ENCODE data around the gene MYL7. TPM values are rescaled to one million over a fixed set of nuclear protein-coding genes. Genes with fewer than 3 reads are reported as not detected.
A peak's percentile ranks its signal among the peaks of the same experiment; 100 is the strongest.

The MYL7 gene
- total and polyA plus RNA-seq, 2 experiments from 2014 or later = 4.8 TPM; not detected in 1

DNA sequence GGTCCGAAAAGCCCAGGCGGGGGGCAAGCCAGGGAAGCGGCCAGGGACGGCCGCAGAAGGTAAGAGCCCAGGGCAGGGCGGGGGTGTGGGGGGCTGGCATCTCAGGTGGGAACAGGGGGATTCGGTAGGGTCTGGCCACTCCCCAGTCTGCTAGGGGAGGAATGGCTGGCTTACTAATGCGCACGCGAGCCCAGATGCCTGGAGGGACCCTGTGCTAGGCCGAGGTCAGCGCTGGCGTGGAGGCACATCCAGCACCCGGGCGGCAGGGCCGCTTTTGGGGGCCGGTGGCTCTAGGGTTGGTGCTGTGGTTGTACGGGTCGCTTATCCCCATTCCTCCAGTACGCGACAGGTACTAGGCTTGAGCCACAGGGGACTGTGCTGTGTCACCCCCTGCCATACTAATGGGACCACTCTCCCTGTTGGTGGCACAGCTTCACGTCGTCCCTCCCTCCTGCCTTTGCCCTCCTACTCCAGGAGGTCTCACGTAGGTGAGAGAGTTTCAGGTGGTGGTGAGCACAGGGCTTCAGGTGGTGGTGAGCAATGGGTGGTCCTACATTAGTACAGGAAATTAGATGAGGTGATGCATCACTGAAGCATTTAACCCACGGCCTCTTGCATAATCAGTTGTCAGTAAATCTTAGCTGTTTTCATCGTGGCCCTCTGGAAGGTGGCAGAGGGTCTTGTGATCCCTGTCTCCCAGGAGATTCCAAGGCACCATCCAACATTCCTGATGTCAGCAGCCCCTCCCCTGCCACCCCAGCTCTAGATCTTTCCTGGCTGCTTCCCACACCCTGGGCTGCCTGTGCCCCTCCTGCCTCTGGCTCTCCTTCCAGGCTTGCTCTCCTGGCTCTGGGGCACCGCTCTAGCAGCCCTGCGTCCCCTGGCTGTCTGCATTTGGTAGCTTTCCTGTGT lies 36.0 kb downstream of the MYL7 start:
- Mint-ChIP-seq H3K27me3 (ENCODE audit: insufficient read depth, low read depth, poor library complexity) (peaks cover 16% of the 10 kb centered on the region), H3K4me1 (peaks cover 16% of the 10 kb centered on the region), H3K9me3 (no peaks in the 10 kb centered on the region), H3K4me3 (peak overlapping the region; percentile 78), H3K27ac (no peak overlapping the region), H3K36me3 (ENCODE audit: low read depth) (peaks cover 4% of the 10 kb centered on the region; the same call in 2 of the 3 replicates)
- H3K4me3 ChIP-seq = peak overlapping the region; percentile 87
- H3K36me3 ChIP-seq (ENCODE audit: insufficient read depth) = no peaks in the 10 kb centered on the region
- ATAC-seq (peak; percentile 51), DNase-seq (ENCODE audit: low spot score) (peak; percentile 49)
- H3F3A ChIP-seq (replicated peaks; ENCODE audit: low read depth) = no peaks in the 10 kb centered on the region
- TF ChIP-seq EZH2phosphoT487 (IDR thresholded peaks at IDR 0.05; ENCODE audit: unreplicated experiment) (no peak), JUNB (IDR thresholded peaks at IDR 0.05; ENCODE audit: unreplicated experiment) (no peak), ZNF331 (CRISPR knock-in tag; IDR thresholded peaks at IDR 0.05; ENCODE audit: low read depth) (no peak), NANOG (IDR thresholded peaks at IDR 0.05; ENCODE audit: borderline replicate concordance) (no peak), CREB1 (CRISPR knock-in tag; IDR thresholded peaks at IDR 0.05; ENCODE audit: low read depth) (no peak), STAT1 (IDR thresholded peaks at IDR 0.05; ENCODE audit: unreplicated experiment) (no peak)
- TF ChIP-seq, protein P1, sequence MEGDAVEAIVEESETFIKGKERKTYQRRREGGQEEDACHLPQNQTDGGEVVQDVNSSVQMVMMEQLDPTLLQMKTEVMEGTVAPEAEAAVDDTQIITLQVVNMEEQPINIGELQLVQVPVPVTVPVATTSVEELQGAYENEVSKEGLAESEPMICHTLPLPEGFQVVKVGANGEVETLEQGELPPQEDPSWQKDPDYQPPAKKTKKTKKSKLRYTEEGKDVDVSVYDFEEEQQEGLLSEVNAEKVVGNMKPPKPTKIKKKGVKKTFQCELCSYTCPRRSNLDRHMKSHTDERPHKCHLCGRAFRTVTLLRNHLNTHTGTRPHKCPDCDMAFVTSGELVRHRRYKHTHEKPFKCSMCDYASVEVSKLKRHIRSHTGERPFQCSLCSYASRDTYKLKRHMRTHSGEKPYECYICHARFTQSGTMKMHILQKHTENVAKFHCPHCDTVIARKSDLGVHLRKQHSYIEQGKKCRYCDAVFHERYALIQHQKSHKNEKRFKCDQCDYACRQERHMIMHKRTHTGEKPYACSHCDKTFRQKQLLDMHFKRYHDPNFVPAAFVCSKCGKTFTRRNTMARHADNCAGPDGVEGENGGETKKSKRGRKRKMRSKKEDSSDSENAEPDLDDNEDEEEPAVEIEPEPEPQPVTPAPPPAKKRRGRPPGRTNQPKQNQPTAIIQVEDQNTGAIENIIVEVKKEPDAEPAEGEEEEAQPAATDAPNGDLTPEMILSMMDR (conservative IDR thresholded peaks at IDR 0.05; ENCODE audit: low read depth in 2 of 2) = no peak
- TF ChIP-seq, protein P2, sequence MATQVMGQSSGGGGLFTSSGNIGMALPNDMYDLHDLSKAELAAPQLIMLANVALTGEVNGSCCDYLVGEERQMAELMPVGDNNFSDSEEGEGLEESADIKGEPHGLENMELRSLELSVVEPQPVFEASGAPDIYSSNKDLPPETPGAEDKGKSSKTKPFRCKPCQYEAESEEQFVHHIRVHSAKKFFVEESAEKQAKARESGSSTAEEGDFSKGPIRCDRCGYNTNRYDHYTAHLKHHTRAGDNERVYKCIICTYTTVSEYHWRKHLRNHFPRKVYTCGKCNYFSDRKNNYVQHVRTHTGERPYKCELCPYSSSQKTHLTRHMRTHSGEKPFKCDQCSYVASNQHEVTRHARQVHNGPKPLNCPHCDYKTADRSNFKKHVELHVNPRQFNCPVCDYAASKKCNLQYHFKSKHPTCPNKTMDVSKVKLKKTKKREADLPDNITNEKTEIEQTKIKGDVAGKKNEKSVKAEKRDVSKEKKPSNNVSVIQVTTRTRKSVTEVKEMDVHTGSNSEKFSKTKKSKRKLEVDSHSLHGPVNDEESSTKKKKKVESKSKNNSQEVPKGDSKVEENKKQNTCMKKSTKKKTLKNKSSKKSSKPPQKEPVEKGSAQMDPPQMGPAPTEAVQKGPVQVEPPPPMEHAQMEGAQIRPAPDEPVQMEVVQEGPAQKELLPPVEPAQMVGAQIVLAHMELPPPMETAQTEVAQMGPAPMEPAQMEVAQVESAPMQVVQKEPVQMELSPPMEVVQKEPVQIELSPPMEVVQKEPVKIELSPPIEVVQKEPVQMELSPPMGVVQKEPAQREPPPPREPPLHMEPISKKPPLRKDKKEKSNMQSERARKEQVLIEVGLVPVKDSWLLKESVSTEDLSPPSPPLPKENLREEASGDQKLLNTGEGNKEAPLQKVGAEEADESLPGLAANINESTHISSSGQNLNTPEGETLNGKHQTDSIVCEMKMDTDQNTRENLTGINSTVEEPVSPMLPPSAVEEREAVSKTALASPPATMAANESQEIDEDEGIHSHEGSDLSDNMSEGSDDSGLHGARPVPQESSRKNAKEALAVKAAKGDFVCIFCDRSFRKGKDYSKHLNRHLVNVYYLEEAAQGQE (IDR thresholded peaks at IDR 0.05; ENCODE audit: unreplicated experiment) = no peak
- TF ChIP-seq, protein P3, sequence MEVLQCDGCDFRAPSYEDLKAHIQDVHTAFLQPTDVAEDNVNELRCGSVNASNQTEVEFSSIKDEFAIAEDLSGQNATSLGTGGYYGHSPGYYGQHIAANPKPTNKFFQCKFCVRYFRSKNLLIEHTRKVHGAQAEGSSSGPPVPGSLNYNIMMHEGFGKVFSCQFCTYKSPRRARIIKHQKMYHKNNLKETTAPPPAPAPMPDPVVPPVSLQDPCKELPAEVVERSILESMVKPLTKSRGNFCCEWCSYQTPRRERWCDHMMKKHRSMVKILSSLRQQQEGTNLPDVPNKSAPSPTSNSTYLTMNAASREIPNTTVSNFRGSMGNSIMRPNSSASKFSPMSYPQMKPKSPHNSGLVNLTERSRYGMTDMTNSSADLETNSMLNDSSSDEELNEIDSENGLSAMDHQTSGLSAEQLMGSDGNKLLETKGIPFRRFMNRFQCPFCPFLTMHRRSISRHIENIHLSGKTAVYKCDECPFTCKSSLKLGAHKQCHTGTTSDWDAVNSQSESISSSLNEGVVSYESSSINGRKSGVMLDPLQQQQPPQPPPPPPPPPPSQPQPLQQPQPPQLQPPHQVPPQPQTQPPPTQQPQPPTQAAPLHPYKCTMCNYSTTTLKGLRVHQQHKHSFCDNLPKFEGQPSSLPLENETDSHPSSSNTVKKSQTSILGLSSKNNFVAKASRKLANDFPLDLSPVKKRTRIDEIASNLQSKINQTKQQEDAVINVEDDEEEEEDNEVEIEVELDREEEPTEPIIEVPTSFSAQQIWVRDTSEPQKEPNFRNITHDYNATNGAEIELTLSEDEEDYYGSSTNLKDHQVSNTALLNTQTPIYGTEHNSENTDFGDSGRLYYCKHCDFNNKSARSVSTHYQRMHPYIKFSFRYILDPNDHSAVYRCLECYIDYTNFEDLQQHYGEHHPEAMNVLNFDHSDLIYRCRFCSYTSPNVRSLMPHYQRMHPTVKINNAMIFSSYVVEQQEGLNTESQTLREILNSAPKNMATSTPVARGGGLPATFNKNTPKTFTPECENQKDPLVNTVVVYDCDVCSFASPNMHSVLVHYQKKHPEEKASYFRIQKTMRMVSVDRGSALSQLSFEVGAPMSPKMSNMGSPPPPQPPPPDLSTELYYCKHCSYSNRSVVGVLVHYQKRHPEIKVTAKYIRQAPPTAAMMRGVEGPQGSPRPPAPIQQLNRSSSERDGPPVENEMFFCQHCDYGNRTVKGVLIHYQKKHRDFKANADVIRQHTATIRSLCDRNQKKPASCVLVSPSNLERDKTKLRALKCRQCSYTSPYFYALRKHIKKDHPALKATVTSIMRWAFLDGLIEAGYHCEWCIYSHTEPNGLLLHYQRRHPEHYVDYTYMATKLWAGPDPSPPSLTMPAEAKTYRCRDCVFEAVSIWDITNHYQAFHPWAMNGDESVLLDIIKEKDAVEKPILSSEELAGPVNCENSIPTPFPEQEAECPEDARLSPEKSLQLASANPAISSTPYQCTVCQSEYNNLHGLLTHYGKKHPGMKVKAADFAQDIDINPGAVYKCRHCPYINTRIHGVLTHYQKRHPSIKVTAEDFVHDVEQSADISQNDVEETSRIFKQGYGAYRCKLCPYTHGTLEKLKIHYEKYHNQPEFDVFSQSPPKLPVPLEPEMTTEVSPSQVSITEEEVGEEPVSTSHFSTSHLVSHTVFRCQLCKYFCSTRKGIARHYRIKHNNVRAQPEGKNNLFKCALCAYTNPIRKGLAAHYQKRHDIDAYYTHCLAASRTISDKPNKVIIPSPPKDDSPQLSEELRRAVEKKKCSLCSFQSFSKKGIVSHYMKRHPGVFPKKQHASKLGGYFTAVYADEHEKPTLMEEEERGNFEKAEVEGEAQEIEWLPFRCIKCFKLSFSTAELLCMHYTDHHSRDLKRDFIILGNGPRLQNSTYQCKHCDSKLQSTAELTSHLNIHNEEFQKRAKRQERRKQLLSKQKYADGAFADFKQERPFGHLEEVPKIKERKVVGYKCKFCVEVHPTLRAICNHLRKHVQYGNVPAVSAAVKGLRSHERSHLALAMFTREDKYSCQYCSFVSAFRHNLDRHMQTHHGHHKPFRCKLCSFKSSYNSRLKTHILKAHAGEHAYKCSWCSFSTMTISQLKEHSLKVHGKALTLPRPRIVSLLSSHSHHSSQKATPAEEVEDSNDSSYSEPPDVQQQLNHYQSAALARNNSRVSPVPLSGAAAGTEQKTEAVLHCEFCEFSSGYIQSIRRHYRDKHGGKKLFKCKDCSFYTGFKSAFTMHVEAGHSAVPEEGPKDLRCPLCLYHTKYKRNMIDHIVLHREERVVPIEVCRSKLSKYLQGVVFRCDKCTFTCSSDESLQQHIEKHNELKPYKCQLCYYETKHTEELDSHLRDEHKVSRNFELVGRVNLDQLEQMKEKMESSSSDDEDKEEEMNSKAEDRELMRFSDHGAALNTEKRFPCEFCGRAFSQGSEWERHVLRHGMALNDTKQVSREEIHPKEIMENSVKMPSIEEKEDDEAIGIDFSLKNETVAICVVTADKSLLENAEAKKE (CRISPR knock-in tag; IDR thresholded peaks at IDR 0.05) = no peak
- TF ChIP-seq, protein P4, sequence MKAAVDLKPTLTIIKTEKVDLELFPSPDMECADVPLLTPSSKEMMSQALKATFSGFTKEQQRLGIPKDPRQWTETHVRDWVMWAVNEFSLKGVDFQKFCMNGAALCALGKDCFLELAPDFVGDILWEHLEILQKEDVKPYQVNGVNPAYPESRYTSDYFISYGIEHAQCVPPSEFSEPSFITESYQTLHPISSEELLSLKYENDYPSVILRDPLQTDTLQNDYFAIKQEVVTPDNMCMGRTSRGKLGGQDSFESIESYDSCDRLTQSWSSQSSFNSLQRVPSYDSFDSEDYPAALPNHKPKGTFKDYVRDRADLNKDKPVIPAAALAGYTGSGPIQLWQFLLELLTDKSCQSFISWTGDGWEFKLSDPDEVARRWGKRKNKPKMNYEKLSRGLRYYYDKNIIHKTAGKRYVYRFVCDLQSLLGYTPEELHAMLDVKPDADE (IDR thresholded peaks at IDR 0.05) = no peak
- no peaks in the 10 kb centered on the region for H3K9me2 ChIP-seq (ENCODE audit: insufficient read depth)
- no peak overlapping the region for H3K27ac ChIP-seq (ENCODE audit: low read depth)
- H3K27me3 ChIP-seq (ENCODE audit: insufficient read depth) = peaks cover 9% of the 10 kb centered on the region; the same call in 1 of the 2 replicates
- peaks cover 8% of the 10 kb centered on the region; the same call in 1 of the 2 replicates for H3K4me1 ChIP-seq (ENCODE audit: insufficient read depth)
- H3K79me2 ChIP-seq (replicated peaks; ENCODE audit: insufficient read depth) = no peaks in the 10 kb centered on the region; the same call in 1 of the 2 replicates
- peak overlapping the region; percentile 74 for H2AFZ ChIP-seq
- H4K20me1 ChIP-seq (replicated peaks; ENCODE audit: insufficient read depth) = no peaks in the 10 kb centered on the region
- peak overlapping the region; percentile 94 for H3K4me2 ChIP-seq
